A673 (cell line): ENCODE data around the gene GZF1.

Source experiments
- EZH2 ChIP-seq: fragments of 200-600 bp; sonication (generic); IDR thresholded peaks from 2 replicates; pipeline ENCODE4 v1.6.1; 2017; ENCODE audit warnings: borderline replicate concordance, low read depth, mild to moderate bottlenecking, mixed read lengths, antibody characterized with exemption, low read length; ENCODE audit not compliant: poor library complexity, severe bottlenecking
- TF ChIP-seq, protein P1 (sequence below): fragments of 300-800, 200-600 bp; sonication (generic); conservative IDR thresholded peaks from 2 replicates; pipeline ENCODE4 v1.5.1; 2017; ENCODE audit warnings: low read depth, mild to moderate bottlenecking, antibody characterized with exemption, low read length, moderate library complexity, mixed read lengths

DNA sequence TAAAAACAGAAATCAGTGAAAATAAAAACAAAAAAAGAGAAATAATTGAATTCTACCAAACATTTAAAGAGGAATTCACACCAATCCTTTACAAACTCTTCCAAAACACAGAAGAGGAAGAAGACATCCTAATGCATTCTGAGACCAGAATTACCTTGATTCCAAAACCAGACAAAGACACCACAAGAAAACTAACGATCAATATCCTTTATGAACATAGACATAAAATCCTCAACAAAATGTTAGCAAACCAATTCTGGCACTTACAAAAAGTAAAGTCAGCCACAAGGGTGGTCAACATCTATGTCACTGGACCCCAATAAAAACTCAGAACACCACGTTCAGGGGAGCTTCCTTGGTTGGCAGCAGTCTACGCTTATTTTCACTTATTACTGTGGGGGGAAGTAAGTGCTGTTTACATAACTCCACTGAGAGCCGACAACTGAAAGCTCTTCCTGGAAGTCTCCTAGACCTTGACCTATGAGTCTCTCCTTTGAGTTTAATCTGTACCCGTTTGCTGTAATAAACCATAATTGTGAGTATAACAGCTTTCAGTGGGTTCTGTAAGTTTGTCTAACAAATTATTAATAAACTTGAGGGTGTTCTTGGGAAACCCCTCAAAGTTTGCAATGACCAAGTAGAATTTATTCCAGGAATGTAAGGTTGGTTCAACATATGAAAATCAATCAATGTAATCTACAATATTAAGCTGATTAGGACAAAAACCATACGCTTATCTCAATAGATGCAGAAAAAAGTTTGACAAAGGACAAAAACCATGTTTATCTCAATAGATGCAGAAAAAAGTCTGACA, 24.5 kb downstream of the GZF1 start:
- TF ChIP-seq, protein P1, sequence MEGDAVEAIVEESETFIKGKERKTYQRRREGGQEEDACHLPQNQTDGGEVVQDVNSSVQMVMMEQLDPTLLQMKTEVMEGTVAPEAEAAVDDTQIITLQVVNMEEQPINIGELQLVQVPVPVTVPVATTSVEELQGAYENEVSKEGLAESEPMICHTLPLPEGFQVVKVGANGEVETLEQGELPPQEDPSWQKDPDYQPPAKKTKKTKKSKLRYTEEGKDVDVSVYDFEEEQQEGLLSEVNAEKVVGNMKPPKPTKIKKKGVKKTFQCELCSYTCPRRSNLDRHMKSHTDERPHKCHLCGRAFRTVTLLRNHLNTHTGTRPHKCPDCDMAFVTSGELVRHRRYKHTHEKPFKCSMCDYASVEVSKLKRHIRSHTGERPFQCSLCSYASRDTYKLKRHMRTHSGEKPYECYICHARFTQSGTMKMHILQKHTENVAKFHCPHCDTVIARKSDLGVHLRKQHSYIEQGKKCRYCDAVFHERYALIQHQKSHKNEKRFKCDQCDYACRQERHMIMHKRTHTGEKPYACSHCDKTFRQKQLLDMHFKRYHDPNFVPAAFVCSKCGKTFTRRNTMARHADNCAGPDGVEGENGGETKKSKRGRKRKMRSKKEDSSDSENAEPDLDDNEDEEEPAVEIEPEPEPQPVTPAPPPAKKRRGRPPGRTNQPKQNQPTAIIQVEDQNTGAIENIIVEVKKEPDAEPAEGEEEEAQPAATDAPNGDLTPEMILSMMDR, result no peak
- no peak for TF ChIP-seq EZH2
